Mucosa of gallbladder (tissue), 1 donor: ENCODE results near the gene CC2D2A. TPM values are rescaled to one million over a fixed set of nuclear protein-coding genes. Genes with fewer than 3 reads are reported as not detected.
A peak's percentile ranks its signal among the peaks of the same experiment; 100 is the strongest.

Experiments
- DNase-seq: peaks from one replicate; pipeline ENCODE4 v3.0.0-alpha.2; 2020; ENCODE audit warnings: low spot score
- total RNA-seq: library from RNA; stranded (reverse); gene quantifications from one replicate; pipeline ENCODE4 v1.2.1, GENCODE V29; 2021
- donor health status: DM: no; HTN: no; CAD: no.

The CC2D2A gene
- total RNA-seq, 1 donor from 2014 or later = 29.9 TPM

- DNase-seq = no peak
Observed at GRCh38 chr4:15466596-15466995, 3.1 kb upstream of the CC2D2A start.

- no peak for DNase-seq
Observed at GRCh38 chr4:15470128-15470475, 420 bp downstream of the CC2D2A start.

GRCh38 chr4:15476396-15476795 lies 6.7 kb downstream of the CC2D2A start:
- no peak for DNase-seq

GRCh38 chr4:15478724-15479088 lies 9.0 kb downstream of the CC2D2A start:
- DNase-seq = no peak

- peak; percentile 40 for DNase-seq
Observed at GRCh38 chr4:15479089-15479912, 9.6 kb downstream of the CC2D2A start.

- DNase-seq = no peak
Observed at GRCh38 chr4:15479913-15480185, 10.2 kb downstream of the CC2D2A start.

GRCh38 chr4:15481961-15482745 lies 12.5 kb downstream of the CC2D2A start:
- no peak for DNase-seq

- DNase-seq = no peak
Observed at GRCh38 chr4:15482842-15483241, 13.2 kb downstream of the CC2D2A start.

GRCh38 chr4:15488136-15488535 lies 18.5 kb downstream of the CC2D2A start:
- no peak for DNase-seq

- DNase-seq = no peak
Observed at GRCh38 chr4:15488658-15489470, 19.2 kb downstream of the CC2D2A start.

GRCh38 chr4:15489551-15489950 lies 19.9 kb downstream of the CC2D2A start:
- DNase-seq = no peak

- DNase-seq = no peak
Observed at GRCh38 chr4:15493411-15493810, 23.7 kb downstream of the CC2D2A start.

- no peak for DNase-seq
Observed at GRCh38 chr4:15495621-15496020, 25.9 kb downstream of the CC2D2A start.

- no peak for DNase-seq
Observed at GRCh38 chr4:15498356-15498755, 28.7 kb downstream of the CC2D2A start.

GRCh38 chr4:15500701-15501100 lies 31.0 kb downstream of the CC2D2A start:
- DNase-seq = no peak

GRCh38 chr4:15501941-15502340 lies 32.3 kb downstream of the CC2D2A start:
- DNase-seq = no peak

- DNase-seq = no peak
Observed at GRCh38 chr4:15502384-15502783, 32.7 kb downstream of the CC2D2A start.

- DNase-seq = no peak
Observed at GRCh38 chr4:15504041-15504440, 34.4 kb downstream of the CC2D2A start.

- DNase-seq = no peak
Observed at GRCh38 chr4:15506464-15506863, 36.8 kb downstream of the CC2D2A start.

- no peak for DNase-seq
Observed at GRCh38 chr4:15507679-15508078, 38.0 kb downstream of the CC2D2A start.

- DNase-seq = no peak
Observed at GRCh38 chr4:15510961-15511360, 41.3 kb downstream of the CC2D2A start.

- no peak for DNase-seq
Observed at GRCh38 chr4:15513545-15513944, 43.9 kb downstream of the CC2D2A start.

- no peak for DNase-seq
Observed at GRCh38 chr4:15515106-15515505, 45.4 kb downstream of the CC2D2A start.
